Ovary (tissue), 3 donors: ENCODE results near the gene ARHGEF37.

Source experiments
- POLR2A ChIP-seq: fragments of 450-650 bp; IDR thresholded peaks from one replicate; pipeline ENCODE4 v1.6.1; 2017; ENCODE audit warnings: antibody characterized with exemption, mild to moderate bottlenecking, moderate library complexity
- TF ChIP-seq, protein P1 (sequence below), 3 donors: fragments of 450-650 bp in 2 of 3; fragments of 200-600 bp in 1 of 3; IDR thresholded peaks; one replicate each; pipeline versions ENCODE4 v1.5.1 to v1.8.0; 2016 to 2022; ENCODE audit warnings: antibody characterized with exemption in 3 of 3, mild to moderate bottlenecking in 1 of 3
- donor health status: DM: no; HTN: no; CAD: no.

DNA sequence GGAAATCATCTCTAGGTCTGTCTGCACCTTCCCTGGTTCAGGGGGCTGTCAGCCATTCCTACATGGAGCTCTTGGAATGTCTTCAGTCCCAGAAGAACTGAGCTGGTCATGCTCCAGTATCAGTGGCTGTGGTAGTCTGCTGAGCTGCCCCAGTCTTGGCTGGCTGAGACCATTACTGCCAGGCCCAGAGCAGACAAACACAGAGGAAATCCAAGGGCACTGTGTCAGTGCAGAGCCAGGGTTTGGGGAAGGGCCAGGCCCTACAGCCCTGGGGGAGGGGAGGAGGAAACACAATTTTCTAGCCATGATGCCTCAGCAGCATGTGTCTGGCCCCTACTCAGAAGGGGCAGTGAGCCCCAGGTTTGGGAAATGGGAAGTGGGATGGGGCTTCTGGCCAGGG lies 58.4 kb downstream of the ARHGEF37 start:
- TF ChIP-seq, protein P1, sequence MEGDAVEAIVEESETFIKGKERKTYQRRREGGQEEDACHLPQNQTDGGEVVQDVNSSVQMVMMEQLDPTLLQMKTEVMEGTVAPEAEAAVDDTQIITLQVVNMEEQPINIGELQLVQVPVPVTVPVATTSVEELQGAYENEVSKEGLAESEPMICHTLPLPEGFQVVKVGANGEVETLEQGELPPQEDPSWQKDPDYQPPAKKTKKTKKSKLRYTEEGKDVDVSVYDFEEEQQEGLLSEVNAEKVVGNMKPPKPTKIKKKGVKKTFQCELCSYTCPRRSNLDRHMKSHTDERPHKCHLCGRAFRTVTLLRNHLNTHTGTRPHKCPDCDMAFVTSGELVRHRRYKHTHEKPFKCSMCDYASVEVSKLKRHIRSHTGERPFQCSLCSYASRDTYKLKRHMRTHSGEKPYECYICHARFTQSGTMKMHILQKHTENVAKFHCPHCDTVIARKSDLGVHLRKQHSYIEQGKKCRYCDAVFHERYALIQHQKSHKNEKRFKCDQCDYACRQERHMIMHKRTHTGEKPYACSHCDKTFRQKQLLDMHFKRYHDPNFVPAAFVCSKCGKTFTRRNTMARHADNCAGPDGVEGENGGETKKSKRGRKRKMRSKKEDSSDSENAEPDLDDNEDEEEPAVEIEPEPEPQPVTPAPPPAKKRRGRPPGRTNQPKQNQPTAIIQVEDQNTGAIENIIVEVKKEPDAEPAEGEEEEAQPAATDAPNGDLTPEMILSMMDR (IDR thresholded peaks at IDR 0.05), result no peak
- TF ChIP-seq POLR2A, result no peak
